Midbrain (tissue), 1 donor: Measurements from ENCODE around the gene CCDC14.
"Not testable (repeated sequence)": the region's sequence is repeated elsewhere in the genome, so short reads cannot be mapped to it uniquely, and the experiment has no call there.

ENCODE experiments used
- DNase-seq: peaks from one replicate; lab custom pipeline; 2025; lab: John Stamatoyannopoulos, UW

CCDC14 gene

GRCh38 chr3:123899300-123899865, 61.6 kb downstream of the CCDC14 start:
- no peak for DNase-seq

GRCh38 chr3:123893012-123893411, 68.0 kb downstream of the CCDC14 start:
- DNase-seq: no peak

GRCh38 chr3:123892195-123892594, 68.8 kb downstream of the CCDC14 start:
- no peak for DNase-seq

GRCh38 chr3:123890991-123891390, 70.0 kb downstream of the CCDC14 start:
- not testable (repeated sequence) for DNase-seq

GRCh38 chr3:123890162-123890561, 70.9 kb downstream of the CCDC14 start:
- DNase-seq: not testable (repeated sequence)

GRCh38 chr3:123884993-123885392, 76.0 kb downstream of the CCDC14 start:
- DNase-seq: no peak

- DNase-seq: peak; percentile 5
Measured at GRCh38 chr3:123884203-123884831, 76.7 kb downstream of the CCDC14 start, which contains the start of gene MYLK. TSS of gene MYLK (minus strand) at chr3:123884332. CDS start at chr3:123793841, 90,491 bp downstream.

- no peak for DNase-seq
Measured at GRCh38 chr3:123883701-123884202, 77.3 kb downstream of the CCDC14 start.

- DNase-seq: no peak
Measured at GRCh38 chr3:123883111-123883510, 77.9 kb downstream of the CCDC14 start.

- DNase-seq: no peak
Measured at GRCh38 chr3:123881771-123882170, 79.3 kb downstream of the CCDC14 start.

GRCh38 chr3:123880998-123881561, 79.9 kb downstream of the CCDC14 start:
- no peak for DNase-seq

GRCh38 chr3:123878807-123879206, 82.2 kb downstream of the CCDC14 start:
- DNase-seq: no peak

- no peak for DNase-seq
Measured at GRCh38 chr3:123877965-123878364, 83.1 kb downstream of the CCDC14 start.

GRCh38 chr3:123877466-123877865, 83.6 kb downstream of the CCDC14 start:
- DNase-seq: no peak

GRCh38 chr3:123876858-123877257, 84.2 kb downstream of the CCDC14 start:
- DNase-seq: no peak

- no peak for DNase-seq
Measured at GRCh38 chr3:123872621-123873020, 88.4 kb downstream of the CCDC14 start.

- no peak for DNase-seq
Measured at GRCh38 chr3:123871946-123872345, 89.1 kb downstream of the CCDC14 start.

GRCh38 chr3:123870033-123870432, 91.0 kb downstream of the CCDC14 start:
- no peak for DNase-seq

GRCh38 chr3:123869165-123869564, 91.9 kb downstream of the CCDC14 start:
- no peak for DNase-seq

- no peak for DNase-seq
Measured at GRCh38 chr3:123864706-123865105, 96.3 kb downstream of the CCDC14 start.
